ENCODE results near the gene FGF19.

FGF19 gene

GRCh38 chr11:69702769-69703452, 911 bp downstream of the FGF19 start:
- Histone ChIP-seq H4K20me1 (ENCODE audit: insufficient read depth) (no peaks in the 10 kb centered on the region), H3K4me2 (no peak overlapping the region), H3K27ac (no peak overlapping the region), H2AFZ (ENCODE audit: low read depth) (no peak overlapping the region), H3K4me1 (ENCODE audit: low read depth, poor library complexity, severe bottlenecking) (no peaks in the 10 kb centered on the region), H3K9ac (no peak overlapping the region), H3K27me3 (ENCODE audit: insufficient read depth, low read depth) (peaks cover 16% of the 10 kb centered on the region), H3K36me3 (ENCODE audit: insufficient read depth) (no peaks in the 10 kb centered on the region), H3K79me2 (ENCODE audit: insufficient read depth, low read depth) (no peaks in the 10 kb centered on the region), H3K4me3 (IDR thresholded peaks at IDR 0.05; ENCODE audit: insufficient read depth, low read depth, low read length) (no peak overlapping the region)
- TF ChIP-seq CTCF (conservative IDR thresholded peaks at IDR 0.05; ENCODE audit: low read depth, low read length), result no peak

GRCh38 chr11:69702239-69702691, 1.6 kb downstream of the FGF19 start:
- H3K4me3 ChIP-seq (IDR thresholded peaks at IDR 0.05; ENCODE audit: insufficient read depth, low read depth, low read length), result no peak overlapping the region
- no peak overlapping the region for H3K9ac ChIP-seq
- peaks cover 15% of the 10 kb centered on the region for H3K27me3 ChIP-seq (ENCODE audit: insufficient read depth, low read depth)
- H2AFZ ChIP-seq (ENCODE audit: low read depth), result no peak overlapping the region
- no peaks in the 10 kb centered on the region for H4K20me1 ChIP-seq (ENCODE audit: insufficient read depth)
- no peak overlapping the region for H3K4me2 ChIP-seq
- TF ChIP-seq CTCF (conservative IDR thresholded peaks at IDR 0.05; ENCODE audit: low read depth, low read length), result no peak
- H3K27ac ChIP-seq, result no peak overlapping the region
- H3K36me3 ChIP-seq (ENCODE audit: insufficient read depth), result no peaks in the 10 kb centered on the region
- no peaks in the 10 kb centered on the region for H3K79me2 ChIP-seq (ENCODE audit: insufficient read depth, low read depth)
- H3K4me1 ChIP-seq (ENCODE audit: low read depth, poor library complexity, severe bottlenecking), result no peaks in the 10 kb centered on the region

- Histone ChIP-seq H2AFZ (ENCODE audit: low read depth) (no peak overlapping the region), H3K4me3 (IDR thresholded peaks at IDR 0.05; ENCODE audit: insufficient read depth, low read depth, low read length) (no peak overlapping the region), H3K4me1 (ENCODE audit: low read depth, poor library complexity, severe bottlenecking) (no peaks in the 10 kb centered on the region), H3K27me3 (ENCODE audit: insufficient read depth, low read depth) (peaks cover 17% of the 10 kb centered on the region), H3K9ac (no peak overlapping the region), H4K20me1 (ENCODE audit: insufficient read depth) (no peaks in the 10 kb centered on the region), H3K4me2 (no peak overlapping the region), H3K36me3 (ENCODE audit: insufficient read depth) (no peaks in the 10 kb centered on the region), H3K79me2 (ENCODE audit: insufficient read depth, low read depth) (no peaks in the 10 kb centered on the region), H3K27ac (no peak overlapping the region)
- no peak for TF ChIP-seq CTCF (conservative IDR thresholded peaks at IDR 0.05; ENCODE audit: low read depth, low read length)
These were observed 3.3 kb downstream of the FGF19 start for GRCh38 chr11:69700278-69701140.

GRCh38 chr11:69699213-69699612, 4.6 kb downstream of the FGF19 start:
- H3K9ac ChIP-seq, result no peak overlapping the region
- no peaks in the 10 kb centered on the region for H3K4me1 ChIP-seq (ENCODE audit: low read depth, poor library complexity, severe bottlenecking)
- H3K27me3 ChIP-seq (ENCODE audit: insufficient read depth, low read depth), result peaks cover 24% of the 10 kb centered on the region; the same call in 1 of the 2 replicates
- no peaks in the 10 kb centered on the region for H3K36me3 ChIP-seq (ENCODE audit: insufficient read depth)
- H3K4me2 ChIP-seq, result no peak overlapping the region
- H3K79me2 ChIP-seq (ENCODE audit: insufficient read depth, low read depth), result no peaks in the 10 kb centered on the region
- H2AFZ ChIP-seq (ENCODE audit: low read depth), result no peak overlapping the region
- no peak overlapping the region for H3K27ac ChIP-seq
- no peaks in the 10 kb centered on the region for H4K20me1 ChIP-seq (ENCODE audit: insufficient read depth)
- no peak for TF ChIP-seq CTCF (conservative IDR thresholded peaks at IDR 0.05; ENCODE audit: low read depth, low read length)
- H3K4me3 ChIP-seq (IDR thresholded peaks at IDR 0.05; ENCODE audit: insufficient read depth, low read depth, low read length), result no peak overlapping the region

All from KMS-11 (cell line).